ENCODE measurements around the gene MTAP.
"Not testable (repeated sequence)": the region's sequence is repeated elsewhere in the genome, so short reads cannot be mapped to it uniquely, and the experiment has no call there.

Gene MTAP

GRCh38 chr9:21941337-21941995 is 139.0 kb downstream of the MTAP start:
- no peak overlapping the region for H3K4me3 ChIP-seq (ENCODE audit: control insufficient read depth, low read depth, low read length)
- DNase-seq (ENCODE audit: low read depth) = no peak
- no peak for TF ChIP-seq CTCF (IDR thresholded peaks at IDR 0.05; ENCODE audit: control insufficient read depth, insufficient read depth, low read depth, low read length, missing control alignments)

- H3K4me3 ChIP-seq (ENCODE audit: control insufficient read depth, low read depth, low read length) = no peak overlapping the region
- TF ChIP-seq CTCF (IDR thresholded peaks at IDR 0.05; ENCODE audit: control insufficient read depth, insufficient read depth, low read depth, low read length, missing control alignments) = no peak
- no peak for DNase-seq (ENCODE audit: low read depth)
Measured at GRCh38 chr9:21943464-21943863, 141.0 kb downstream of the MTAP start.

- TF ChIP-seq CTCF (IDR thresholded peaks at IDR 0.05; ENCODE audit: control insufficient read depth, insufficient read depth, low read depth, low read length, missing control alignments) = no peak
- DNase-seq (ENCODE audit: low read depth) = no peak
- H3K4me3 ChIP-seq (ENCODE audit: control insufficient read depth, low read depth, low read length) = no peak overlapping the region
Measured at GRCh38 chr9:21945606-21946005, 143.2 kb downstream of the MTAP start.

GRCh38 chr9:21958833-21959232 is 156.4 kb downstream of the MTAP start:
- H3K4me3 ChIP-seq (ENCODE audit: control insufficient read depth, low read depth, low read length) = no peak overlapping the region
- no peak for TF ChIP-seq CTCF (IDR thresholded peaks at IDR 0.05; ENCODE audit: control insufficient read depth, insufficient read depth, low read depth, low read length, missing control alignments)
- DNase-seq (ENCODE audit: low read depth) = no peak

GRCh38 chr9:21959268-21959667 is 156.8 kb downstream of the MTAP start:
- H3K4me3 ChIP-seq (ENCODE audit: control insufficient read depth, low read depth, low read length); DNase-seq (ENCODE audit: low read depth): not testable (repeated sequence)

GRCh38 chr9:21961569-21961968 is 159.1 kb downstream of the MTAP start:
- no peak for DNase-seq (ENCODE audit: low read depth)
- no peak for TF ChIP-seq CTCF (IDR thresholded peaks at IDR 0.05; ENCODE audit: control insufficient read depth, insufficient read depth, low read depth, low read length, missing control alignments)
- no peak overlapping the region for H3K4me3 ChIP-seq (ENCODE audit: control insufficient read depth, low read depth, low read length)

GRCh38 chr9:21964925-21965385 is 162.5 kb downstream of the MTAP start:
- peak overlapping the region; percentile 41 for H3K4me3 ChIP-seq (ENCODE audit: control insufficient read depth, low read depth, low read length)
- DNase-seq (ENCODE audit: low read depth) = no peak
- TF ChIP-seq CTCF (IDR thresholded peaks at IDR 0.05; ENCODE audit: control insufficient read depth, insufficient read depth, low read depth, low read length, missing control alignments) = no peak

Data from AG09309 (cell line).